ENCODE measurements around the gene PCMT1.

PCMT1 gene

GRCh38 chr6:149809798-149810197, 60.3 kb downstream of the PCMT1 start:
- in situ Hi-C loops (cut with HindIII; ENCODE audit: low sequenced_read_pairs), result loop anchor here (10.0 kb wide), 1 partner anchor 55 kb away; no protein-coding TSS in a partner anchor
- no peak for DNase-seq (ENCODE audit: low read depth)
- TF ChIP-seq CTCF (IDR thresholded peaks at IDR 0.05; ENCODE audit: low read depth, low read length, missing control alignments), result no peak
- H3K4me3 ChIP-seq (ENCODE audit: low read depth, low read length), result no peak overlapping the region

- H3K4me3 ChIP-seq (ENCODE audit: low read depth, low read length), result no peak overlapping the region
- DNase-seq (ENCODE audit: low read depth), result no peak
- no peak for TF ChIP-seq CTCF (IDR thresholded peaks at IDR 0.05; ENCODE audit: low read depth, low read length, missing control alignments)
- in situ Hi-C loops (cut with HindIII; ENCODE audit: low sequenced_read_pairs), result loop anchor here (10.0 kb wide), 1 partner anchor 59 kb away; no protein-coding TSS in a partner anchor
Measured at GRCh38 chr6:149813351-149813750, 63.8 kb downstream of the PCMT1 start.

GRCh38 chr6:149815788-149816187, 66.2 kb downstream of the PCMT1 start:
- in situ Hi-C loops (cut with HindIII; ENCODE audit: low sequenced_read_pairs), result loop anchor here (10.0 kb wide), 1 partner anchor 61 kb away; no protein-coding TSS in a partner anchor
- TF ChIP-seq CTCF (IDR thresholded peaks at IDR 0.05; ENCODE audit: low read depth, low read length, missing control alignments), result no peak
- no peak overlapping the region for H3K4me3 ChIP-seq (ENCODE audit: low read depth, low read length)
- no peak for DNase-seq (ENCODE audit: low read depth)

GRCh38 chr6:149820506-149820905, 71.0 kb downstream of the PCMT1 start:
- DNase-seq (ENCODE audit: low read depth), result no peak
- H3K4me3 ChIP-seq (ENCODE audit: low read depth, low read length), result no peak overlapping the region
- no peak for TF ChIP-seq CTCF (IDR thresholded peaks at IDR 0.05; ENCODE audit: low read depth, low read length, missing control alignments)
- in situ Hi-C loops (cut with HindIII; ENCODE audit: low sequenced_read_pairs), result no loop called here

- no peak for DNase-seq (ENCODE audit: low read depth)
- in situ Hi-C loops (cut with HindIII; ENCODE audit: low sequenced_read_pairs), result no loop called here
- no peak for TF ChIP-seq CTCF (IDR thresholded peaks at IDR 0.05; ENCODE audit: low read depth, low read length, missing control alignments)
- no peak overlapping the region for H3K4me3 ChIP-seq (ENCODE audit: low read depth, low read length)
Measured at GRCh38 chr6:149821492-149821891, 72.0 kb downstream of the PCMT1 start.

- no peak for TF ChIP-seq CTCF (IDR thresholded peaks at IDR 0.05; ENCODE audit: low read depth, low read length, missing control alignments)
- DNase-seq (ENCODE audit: low read depth), result no peak
- in situ Hi-C loops (cut with HindIII; ENCODE audit: low sequenced_read_pairs), result no loop called here
- no peak overlapping the region for H3K4me3 ChIP-seq (ENCODE audit: low read depth, low read length)
Measured at GRCh38 chr6:149823013-149823412, 73.5 kb downstream of the PCMT1 start.

GRCh38 chr6:149825292-149825691, 75.8 kb downstream of the PCMT1 start:
- DNase-seq (ENCODE audit: low read depth), result no peak
- TF ChIP-seq CTCF (IDR thresholded peaks at IDR 0.05; ENCODE audit: low read depth, low read length, missing control alignments), result no peak
- no peak overlapping the region for H3K4me3 ChIP-seq (ENCODE audit: low read depth, low read length)
- in situ Hi-C loops (cut with HindIII; ENCODE audit: low sequenced_read_pairs), result no loop called here

Data from astrocyte of the cerebellum (primary cell).